ENCODE results near the gene ERBB2. TPM values are rescaled to one million over a fixed set of nuclear protein-coding genes. Genes with fewer than 3 reads are reported as not detected.

Gene ERBB2
- total and polyA plus RNA-seq, 2 of the 13 experiments (the other 11 are each of a cell fraction or from before 2014, with no cell fraction given), result 57.7 to 64.1 TPM

- TF ChIP-seq ZNF333 (CRISPR knock-in tag; IDR thresholded peaks at IDR 0.05; ENCODE audit: borderline replicate concordance) (peak; percentile 72; the same call in 1 of the 2 replicates), ZNF639 (CRISPR knock-in tag; conservative IDR thresholded peaks at IDR 0.05) (0 out of 2 replicates have a peak, but pooled peaks have one; percentile 50), POLR2G (IDR thresholded peaks at IDR 0.05; ENCODE audit: low read depth, low read length) (peak; percentile 1; the same call in 1 of the 2 replicates), NFKBIZ (CRISPR knock-in tag; IDR thresholded peaks at IDR 0.05) (0 out of 2 replicates have a peak, but pooled peaks have one; percentile 18), FOSL2 (CRISPR knock-in tag; IDR thresholded peaks at IDR 0.05) (peak; percentile 18; the same call in 1 of the 2 replicates), ZHX2 (IDR thresholded peaks at IDR 0.05; ENCODE audit: low read depth) (no peak), ZHX2 (CRISPR knock-in tag; IDR thresholded peaks at IDR 0.05; ENCODE audit: borderline replicate concordance) (0 out of 2 replicates have a peak, but pooled peaks have one; percentile 7), ZFP1 (CRISPR knock-in tag; IDR thresholded peaks at IDR 0.05) (peak; percentile 21; the same call in 1 of the 2 replicates), CBX5 (CRISPR knock-in tag; IDR thresholded peaks at IDR 0.05; ENCODE audit: borderline replicate concordance) (peak; percentile 71; the same call in 1 of the 2 replicates), CENPX (CRISPR knock-in tag; IDR thresholded peaks at IDR 0.05) (no peak), ZNF761 (CRISPR knock-in tag; conservative IDR thresholded peaks at IDR 0.05) (no peak), PATZ1 (CRISPR knock-in tag; IDR thresholded peaks at IDR 0.05) (no peak), IRF1 (CRISPR knock-in tag; IDR thresholded peaks at IDR 0.05; ENCODE audit: low read depth) (no peak), SNAPC4 (CRISPR knock-in tag; IDR thresholded peaks at IDR 0.05) (peak; percentile 75; the same call in 1 of the 2 replicates)
These were observed 4.8 kb upstream of the ERBB2 start (continued) for GRCh38 chr17:39695089-39695474.
